ACHN (cell line): ENCODE data around the gene DIP2A.
"Not testable (repeated sequence)": the region's sequence is repeated elsewhere in the genome, so short reads cannot be mapped to it uniquely, and the experiment has no call there.

Experiments
- DNase-seq: peaks from one replicate; pipeline ENCODE4 v3.0.0-alpha.2; 2015
- in situ Hi-C: cut with HindIII; loops from 2 replicates; pipeline ENCODE4 v1.10.0; 2017; ENCODE audit warnings: low sequenced_read_pairs, low pct_ligation_motif_present, low pct_unique_long_range_greater_than_20kb

The DIP2A gene

DNA sequence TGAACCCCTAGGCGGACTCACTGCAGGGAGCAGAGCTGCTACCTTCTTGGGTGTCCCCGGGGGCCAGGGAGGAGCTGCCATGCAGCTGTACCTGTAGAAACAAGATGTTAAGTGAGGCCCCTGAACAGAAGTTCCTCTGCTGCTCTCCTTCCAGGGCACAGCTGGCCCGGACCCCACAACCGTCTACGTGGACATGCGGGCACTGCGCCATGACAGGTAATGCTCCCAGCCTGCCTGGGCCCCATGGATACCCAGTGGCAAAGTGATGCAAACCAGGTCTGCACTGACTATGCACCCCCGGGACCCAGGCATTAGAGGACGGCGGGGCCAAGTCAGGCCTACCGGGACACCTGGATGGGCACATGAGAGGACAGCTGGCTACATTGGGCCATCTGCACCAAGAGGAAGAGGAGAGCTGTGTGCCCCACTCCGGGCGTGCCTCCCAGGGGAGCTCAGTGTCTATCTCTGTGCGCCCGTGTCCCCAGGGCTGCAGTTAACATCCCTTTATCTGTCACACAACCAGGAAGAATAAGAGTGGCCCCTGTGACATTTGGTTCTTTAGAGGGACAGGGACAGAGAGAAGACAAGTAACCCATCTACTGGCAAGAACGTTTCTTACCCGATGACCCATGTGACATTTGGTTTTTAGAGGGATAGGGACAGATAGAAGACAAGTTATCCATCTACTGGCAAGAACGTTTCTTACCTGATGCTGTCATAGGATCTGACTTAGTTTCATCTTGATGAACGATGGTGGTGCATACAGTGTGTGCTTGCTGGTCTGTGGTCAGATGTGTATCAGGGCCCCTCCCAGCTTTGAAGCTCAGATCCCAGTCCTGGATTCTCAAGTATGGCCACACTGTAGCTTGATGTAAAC lies 102.1 kb downstream of the DIP2A start:
- no peak for DNase-seq
- in situ Hi-C loops: no loop called here

DNA sequence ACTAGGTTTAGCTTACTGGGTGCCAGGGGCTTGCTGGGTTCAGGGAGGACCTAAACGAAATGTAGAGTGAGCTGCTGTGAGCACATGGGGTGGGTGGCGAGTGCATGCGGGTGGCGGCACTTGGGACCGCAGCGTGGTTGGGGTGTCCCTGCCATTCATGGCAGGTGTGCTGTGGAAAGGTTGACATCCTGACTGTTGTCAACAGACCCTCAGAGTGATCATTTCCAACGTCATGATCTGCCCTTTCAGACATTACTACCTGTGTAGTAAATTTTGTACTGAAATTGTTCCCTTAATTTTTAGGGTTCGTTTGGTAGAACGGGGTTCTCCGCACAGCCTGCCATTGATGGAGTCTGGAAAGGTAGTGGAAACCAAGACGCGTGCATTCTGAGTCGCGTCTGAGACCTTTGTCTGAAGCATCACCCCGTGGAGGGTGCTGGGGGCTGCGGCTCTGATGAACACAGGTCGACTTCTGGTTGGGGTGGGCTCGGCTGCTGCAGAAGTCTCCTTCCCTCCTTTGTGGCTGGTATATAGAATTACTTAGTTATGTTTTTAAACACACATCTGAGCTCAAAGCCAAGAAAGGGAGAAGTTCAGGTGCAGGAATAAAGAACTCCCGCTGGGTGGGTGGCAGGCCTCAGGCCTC lies 102.9 kb downstream of the DIP2A start:
- in situ Hi-C loops: no loop called here
- no peak for DNase-seq

DNA sequence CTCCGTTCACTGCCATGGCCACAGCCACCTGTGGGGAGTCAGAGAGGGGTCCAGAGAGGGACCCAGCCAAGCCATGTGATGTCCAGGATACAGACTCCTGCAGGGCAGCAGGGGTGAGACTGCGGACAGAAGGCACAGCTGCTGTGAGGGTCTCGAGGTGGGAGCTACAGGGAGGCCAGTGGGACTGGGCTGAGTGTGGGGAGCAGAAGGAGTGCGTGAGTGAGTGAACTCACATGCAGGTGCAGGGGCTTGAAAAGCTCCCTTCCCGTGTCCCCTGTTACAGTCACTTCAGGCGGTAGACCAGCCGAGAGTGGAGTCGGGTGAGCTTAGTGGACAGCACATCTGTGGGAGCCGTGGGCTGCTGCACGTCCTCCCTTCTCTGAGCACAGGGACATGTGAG lies 103.8 kb downstream of the DIP2A start:
- in situ Hi-C loops: no loop called here
- DNase-seq: no peak

DNA sequence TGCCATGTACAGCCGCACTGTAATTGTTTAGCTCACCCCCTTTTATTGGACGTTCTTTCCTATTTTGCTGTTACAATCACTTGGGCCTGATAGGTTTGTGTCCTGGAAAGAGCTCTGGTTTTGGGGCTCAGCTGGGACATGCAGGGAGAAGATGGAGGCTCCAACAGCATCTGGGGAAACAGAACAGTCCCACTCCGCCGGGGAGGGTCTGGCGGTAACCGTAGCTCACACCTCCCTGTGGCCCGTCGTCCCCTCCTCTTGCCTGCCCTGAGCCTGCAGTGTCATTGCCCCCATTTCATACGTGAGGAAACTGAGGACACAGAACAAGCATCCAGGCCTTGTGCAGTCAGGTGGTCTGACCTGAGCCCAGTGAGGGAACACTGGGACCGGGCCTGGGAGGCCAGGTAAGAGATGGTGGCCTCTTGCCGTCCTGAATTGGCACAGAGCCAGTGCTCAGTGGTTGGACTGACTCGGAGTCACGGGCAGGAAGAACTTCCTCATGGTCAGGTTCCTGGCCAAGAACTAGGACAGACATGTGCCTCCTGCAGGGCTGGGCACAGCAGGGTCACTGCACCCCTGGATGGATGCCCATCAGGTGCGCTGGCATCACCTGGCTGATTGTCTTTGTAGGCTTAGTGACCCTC lies 104.4 kb downstream of the DIP2A start:
- in situ Hi-C loops: no loop called here
- DNase-seq: no peak

DNA sequence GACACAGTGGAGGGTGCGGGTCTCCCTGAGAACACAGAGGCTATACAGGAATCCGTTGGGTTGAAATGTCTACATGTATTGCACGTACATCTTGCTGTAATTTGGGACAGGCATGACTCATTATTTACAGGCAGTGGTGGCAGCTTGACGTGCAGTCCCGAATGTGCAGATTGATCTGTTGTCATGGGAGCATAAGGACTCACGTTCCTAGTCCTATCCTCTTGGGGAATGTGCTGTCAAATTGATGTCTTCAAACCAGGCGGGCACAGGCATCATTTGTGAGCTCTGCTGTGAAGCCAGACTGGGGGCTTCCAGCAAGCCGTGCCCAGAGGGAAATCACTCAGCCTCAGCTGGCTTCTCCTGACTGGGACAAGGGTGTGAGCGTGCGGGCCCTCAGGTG lies 105.7 kb downstream of the DIP2A start:
- in situ Hi-C loops: no loop called here
- no peak for DNase-seq

DNA sequence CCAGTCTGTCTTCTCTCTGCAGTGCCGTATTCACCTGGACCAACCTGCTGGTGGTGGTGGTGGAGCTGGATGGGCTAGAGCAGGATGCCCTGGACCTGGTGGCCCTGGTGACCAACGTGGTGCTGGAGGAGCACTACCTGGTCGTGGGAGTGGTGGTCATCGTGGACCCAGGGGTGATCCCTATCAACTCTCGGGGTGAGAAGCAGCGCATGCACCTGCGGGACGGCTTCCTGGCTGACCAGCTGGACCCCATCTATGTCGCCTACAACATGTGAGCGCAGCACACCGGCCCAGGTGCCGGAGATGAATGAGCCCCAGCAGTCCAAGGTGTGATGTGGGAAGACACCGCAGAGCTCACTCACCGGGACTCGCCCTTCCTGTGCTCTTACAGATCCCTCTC lies 108.7 kb downstream of the DIP2A start:
- in situ Hi-C loops: no loop called here
- DNase-seq: no peak

DNA sequence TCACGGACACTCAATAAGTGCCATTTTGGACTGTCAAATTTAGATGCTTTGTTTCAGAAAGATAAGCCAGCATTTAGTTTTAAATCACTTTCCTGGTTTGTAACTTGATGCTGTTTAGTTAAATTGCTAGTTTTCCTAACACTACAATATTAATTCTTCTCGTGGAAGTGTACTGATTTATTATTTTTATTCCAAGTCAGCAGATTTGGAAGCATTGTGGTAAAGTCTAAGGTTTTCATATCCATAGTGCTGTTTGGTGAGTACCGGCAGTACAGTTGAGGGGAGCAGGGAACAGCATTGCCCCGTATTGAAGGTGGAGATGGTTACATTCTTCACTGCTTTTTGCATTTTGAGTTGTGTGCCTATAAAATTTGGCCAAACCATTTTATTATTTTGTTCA lies 109.9 kb downstream of the DIP2A start:
- in situ Hi-C loops: no loop called here
- DNase-seq: no peak

DNA sequence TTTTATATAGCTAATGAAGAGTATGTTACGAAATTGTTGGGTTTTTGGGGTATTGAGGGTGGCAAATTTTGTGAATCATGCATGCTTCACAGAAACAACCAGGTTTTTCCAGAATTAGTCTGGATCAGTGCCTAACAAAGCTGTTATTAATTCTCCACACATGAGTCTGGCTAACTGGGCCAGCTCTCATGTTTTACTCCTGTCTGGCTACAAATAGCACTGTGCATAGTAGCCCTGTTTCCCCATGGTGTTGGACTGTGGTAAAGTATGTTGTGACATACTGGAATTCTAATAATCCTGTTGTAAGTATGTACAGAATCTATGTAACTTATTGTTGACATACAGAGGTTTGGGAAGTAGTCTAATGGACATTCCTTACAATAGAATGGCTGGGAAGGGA lies 110.4 kb downstream of the DIP2A start:
- in situ Hi-C loops: no loop called here
- no peak for DNase-seq

DNA sequence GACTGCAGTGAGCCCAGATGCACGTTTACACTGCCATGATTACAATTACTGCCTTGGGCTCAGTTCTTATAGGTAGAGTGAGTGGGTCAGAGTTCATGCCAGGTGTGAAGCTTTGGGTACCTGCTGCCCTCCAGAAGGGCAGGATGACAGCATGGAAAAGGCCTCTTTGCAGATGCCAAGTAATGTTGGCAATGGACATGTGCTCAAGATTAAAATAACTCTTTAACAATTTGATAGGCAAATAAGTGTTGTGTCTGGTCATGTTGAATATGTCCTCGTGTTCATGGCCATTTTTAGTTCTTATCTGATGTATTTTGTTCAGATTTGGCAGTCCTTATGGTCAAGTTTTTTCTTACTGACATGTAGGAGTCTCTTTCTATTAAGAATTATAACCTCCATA lies 111.4 kb downstream of the DIP2A start:
- in situ Hi-C loops: no loop called here
- no peak for DNase-seq

GRCh38 chr21:46570631-46571030 lies 111.9 kb downstream of the DIP2A start:
- DNase-seq: no peak
- in situ Hi-C loops: no loop called here

DNA sequence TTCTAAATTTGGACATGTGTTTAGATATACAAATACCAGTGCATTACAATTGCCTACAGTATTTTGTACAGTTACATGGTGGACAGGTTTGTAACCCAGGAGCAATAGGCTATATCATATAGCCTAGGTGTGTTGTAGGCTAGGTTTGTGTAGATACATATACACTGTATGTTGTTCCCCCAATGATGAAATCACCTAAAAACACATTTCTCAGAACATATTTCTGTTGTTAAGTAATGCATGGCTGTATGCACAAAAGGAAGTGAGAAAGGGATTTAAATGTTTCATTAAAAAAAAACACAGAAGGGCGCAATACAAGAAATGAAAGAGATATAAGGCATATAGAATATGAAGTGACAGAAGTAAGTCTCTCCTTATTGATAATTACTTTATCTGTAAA lies 114.2 kb downstream of the DIP2A start:
- no peak for DNase-seq
- in situ Hi-C loops: no loop called here

- DNase-seq, in situ Hi-C loops: not testable (repeated sequence)
These were observed 119.1 kb downstream of the DIP2A start for GRCh38 chr21:46577786-46578185.

DNA sequence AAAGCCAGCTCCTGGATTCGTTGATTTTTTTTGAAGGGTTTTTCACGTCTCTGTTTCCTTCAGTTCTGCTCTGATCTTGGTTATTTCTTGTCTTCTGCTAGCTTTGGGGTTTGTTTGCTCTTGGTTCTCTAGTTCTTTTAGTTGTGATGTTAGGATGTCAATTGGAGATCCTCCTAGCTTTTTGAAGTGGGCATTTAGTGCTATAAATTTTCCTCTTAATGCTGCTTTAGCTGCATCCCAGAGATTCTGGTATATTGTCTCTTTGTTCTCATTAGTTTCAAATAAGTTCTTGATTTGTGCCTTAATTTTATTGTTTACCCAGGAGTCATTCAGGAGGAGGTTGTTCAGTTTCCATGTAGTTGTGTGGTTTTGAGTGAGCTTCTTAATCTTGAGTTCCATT lies 120.7 kb downstream of the DIP2A start:
- DNase-seq, in situ Hi-C loops: not testable (repeated sequence)

DNA sequence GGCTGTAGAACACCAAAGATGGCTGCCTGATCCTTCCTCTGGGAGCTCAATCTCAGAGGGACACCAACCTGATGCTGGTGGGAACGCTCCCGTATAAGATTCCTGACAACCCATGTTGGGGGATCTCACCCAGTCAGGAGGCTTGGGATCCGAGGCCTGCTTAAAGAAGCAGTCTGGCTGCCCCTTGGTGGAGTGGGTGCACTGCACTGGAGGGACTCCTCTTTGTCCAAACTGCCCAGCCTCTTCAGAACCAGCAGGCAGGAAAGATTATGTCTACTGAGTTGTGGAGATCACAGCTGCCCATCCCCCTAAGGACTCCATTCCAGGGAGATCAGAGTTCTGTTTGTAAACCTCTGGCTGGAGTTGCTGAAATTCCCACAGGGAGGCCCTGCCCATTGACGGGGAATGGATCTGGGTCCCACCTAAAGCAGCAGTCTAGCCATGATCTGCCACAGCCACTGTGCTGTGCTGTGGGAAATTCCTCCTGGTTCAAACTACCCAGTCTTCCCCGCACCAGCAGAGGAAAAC lies 123.2 kb downstream of the DIP2A start:
- in situ Hi-C loops: no loop called here
- no peak for DNase-seq

- no peak for DNase-seq
These were observed 126.7 kb downstream of the DIP2A start for GRCh38 chr21:46585191-46585953.

DNA sequence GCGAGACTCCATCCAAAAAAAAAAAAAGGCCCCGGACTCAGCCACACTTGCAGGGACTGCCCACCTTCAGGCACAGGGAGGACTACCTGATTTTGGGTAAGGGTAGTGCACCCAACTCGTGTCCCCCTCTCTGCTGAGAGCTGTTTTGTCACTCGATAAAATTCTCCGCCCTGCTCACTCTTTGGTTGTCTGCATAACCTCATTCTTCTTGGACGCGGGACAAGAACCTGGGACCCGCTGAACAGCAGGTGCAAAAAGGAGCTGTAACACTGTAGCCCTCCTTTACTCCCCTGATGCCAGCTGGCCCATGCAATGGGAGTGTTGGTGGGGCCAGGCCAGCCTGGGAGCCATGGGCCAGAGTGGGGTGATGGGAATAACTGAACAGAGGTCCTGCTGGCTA lies 135.6 kb downstream of the DIP2A start:
- DNase-seq: no peak
- in situ Hi-C loops: no loop called here

More at GRCh38 chr21:46585191-46585953, 126.7 kb downstream of the DIP2A start:
- in situ Hi-C loops: no loop called here

DNA sequence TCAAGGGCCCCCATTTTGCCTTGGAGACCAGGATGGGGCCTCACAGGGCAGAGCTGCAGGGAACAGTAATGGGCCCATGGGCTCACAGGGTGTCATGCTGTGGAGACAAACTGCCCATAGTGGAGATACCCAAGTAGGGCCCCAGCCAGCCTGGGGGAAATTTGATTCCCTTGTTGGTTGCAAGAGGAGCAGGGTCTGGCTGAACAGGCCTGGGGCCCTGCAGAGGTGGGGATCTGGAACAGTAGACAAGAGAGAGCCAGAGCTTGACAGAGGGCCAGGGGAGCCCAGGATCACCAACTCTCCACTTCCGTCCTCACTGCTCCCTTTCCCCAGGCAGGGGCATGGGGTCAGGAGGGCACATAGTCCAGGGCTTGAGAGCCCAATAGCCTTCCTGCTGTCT lies 137.5 kb downstream of the DIP2A start:
- DNase-seq: no peak
- in situ Hi-C loops: no loop called here

GRCh38 chr21:46597031-46597430 lies 138.3 kb downstream of the DIP2A start:
- in situ Hi-C loops: no loop called here
- no peak for DNase-seq

DNA sequence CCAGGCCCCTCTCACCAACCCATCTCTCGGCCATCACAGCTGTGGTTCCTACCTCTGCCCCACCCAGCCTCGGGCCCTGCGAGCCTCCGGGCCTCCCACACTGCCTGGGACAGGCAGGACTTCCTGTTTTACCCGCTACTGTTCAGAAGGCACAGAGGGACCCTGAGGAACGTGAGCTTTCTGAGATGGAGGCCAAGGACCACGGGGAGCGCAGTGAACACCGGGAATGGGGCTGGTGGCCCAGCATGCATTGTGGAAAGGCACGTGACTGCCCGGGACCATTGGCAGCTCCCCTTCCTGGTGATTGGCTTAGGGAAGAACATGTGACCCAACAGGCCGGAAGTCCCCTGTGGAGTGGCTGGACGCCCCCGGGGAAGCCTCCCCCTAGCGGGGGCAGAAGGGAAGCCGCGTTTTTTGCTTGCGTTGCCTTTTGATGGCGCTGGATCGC lies 139.2 kb downstream of the DIP2A start:
- no peak for DNase-seq
- in situ Hi-C loops: no loop called here
